GM12878 (cell line): Measurements from ENCODE around the gene EIF4H. TPM values are rescaled to one million over a fixed set of nuclear protein-coding genes. Genes with fewer than 3 reads are reported as not detected.
"Not testable (repeated sequence)": the region's sequence is repeated elsewhere in the genome, so short reads cannot be mapped to it uniquely, and the experiment has no call there.

Experiments
- ATAC-seq: fragments of 200-7000 bp; cut with Tn5 transposase; 3 replicates; pipeline ENCODE4 v1.9.1; 2020; ENCODE audit warnings: mild to moderate bottlenecking, moderate library complexity
- BruUV-seq: library from RNA; stranded (reverse); fragments of 400-500 nt; replicated peaks from 2 replicates; lab custom pipeline; 2021; lab: Mats Ljungman, UMichigan
- CTCF ChIA-PET: fragments of 300-600 bp; sonication (Branson Sonifier 250); formaldehyde crosslinking; extraction: SDS; loops from one replicate; lab custom pipeline; 2021; ENCODE audit warnings: inconsistent platforms; lab: Yijun Ruan, JAX
- POLR2A ChIA-PET: fragments of 350-600 bp; formaldehyde crosslinking; extraction: SDS; loops from one replicate; lab custom pipeline; 2021; ENCODE audit warnings: inconsistent platforms; lab: Charles Lee
- RAD21 ChIA-PET: fragments of 300-600 bp; sonication (Branson Sonifier 250); formaldehyde crosslinking; loops from one replicate; lab custom pipeline; 2023; ENCODE audit warnings: antibody characterized with exemption; ENCODE audit not compliant: unreplicated experiment; lab: Charles Lee
- SMC1A ChIA-PET: fragments of 300-600 bp; sonication (Branson Sonifier 250); formaldehyde crosslinking; loops from one replicate; lab custom pipeline; 2023; ENCODE audit not compliant: unreplicated experiment, uncharacterized antibody; lab: Charles Lee
- DNase-seq: peaks from one replicate; pipeline ENCODE4 v3.0.0-alpha.2; 2011; ENCODE audit warnings: low read depth, low spot score
- FAIRE-seq: peaks from 3 replicates; lab custom pipeline; 2011; peaks lifted over from hg19 to GRCh38; lab: Jason Lieb, UNC
- H2AFZ ChIP-seq: 2 replicates; pipeline ENCODE4 v1.6.0; 2011; ENCODE audit warnings: low read depth, low read length, control low read depth; ENCODE audit not compliant: control insufficient read depth
- H3K27ac ChIP-seq: 2 replicates; pipeline ENCODE4 v1.5.1; 2011; ENCODE audit warnings: control low read depth; ENCODE audit not compliant: control insufficient read depth, insufficient read depth
- H3K27me3 ChIP-seq, 2 experiments: replicated peaks in 1 of 2; 2 replicates each; pipeline versions ENCODE4 v1.6.0 to v1.6.1; 2011; ENCODE audit warnings: low read length in 1 of 2; ENCODE audit not compliant: control insufficient read depth in 2 of 2, insufficient read depth in 2 of 2
- H3K36me3 ChIP-seq, 2 experiments: 2 replicates each; pipeline ENCODE4 v1.5.1; 2011; ENCODE audit warnings: low read length in 1 of 2; ENCODE audit not compliant: control insufficient read depth in 2 of 2, insufficient read depth in 2 of 2
- H3K4me1 ChIP-seq: 2 replicates; pipeline ENCODE4 v1.6.1; 2011; ENCODE audit warnings: mild to moderate bottlenecking, low read length, moderate library complexity, mixed read lengths; ENCODE audit not compliant: control insufficient read depth, insufficient read depth
- H3K4me2 ChIP-seq: 2 replicates; pipeline ENCODE4 v1.6.0; 2011; ENCODE audit warnings: control low read depth; ENCODE audit not compliant: control insufficient read depth, insufficient read depth
- H3K4me3 ChIP-seq: fragments of 200-600 bp; sonication (generic); 2 replicates; pipeline ENCODE4 v1.5.1; 2016
- H3K79me2 ChIP-seq: 2 replicates; pipeline ENCODE4 v1.6.0; 2011; ENCODE audit warnings: low read length; ENCODE audit not compliant: control insufficient read depth, insufficient read depth
- H3K9ac ChIP-seq: 2 replicates; pipeline ENCODE4 v1.8.0; 2011; ENCODE audit warnings: low read length, control low read depth, mixed read lengths; ENCODE audit not compliant: control insufficient read depth, insufficient read depth
- H3K9me3 ChIP-seq: replicated peaks from 3 replicates; pipeline ENCODE4 v1.5.1; 2011; ENCODE audit warnings: mild to moderate bottlenecking, low read length; ENCODE audit not compliant: control insufficient read depth, insufficient read depth
- H4K20me1 ChIP-seq: 2 replicates; pipeline ENCODE4 v1.6.0; 2011; ENCODE audit not compliant: control insufficient read depth, insufficient read depth
- ATF2 ChIP-seq: IDR thresholded peaks from 2 replicates; pipeline ENCODE4 v1.6.1; 2012; ENCODE audit warnings: low read length, inconsistent platforms
- POLR2A ChIP-seq: IDR thresholded peaks from 2 replicates; pipeline ENCODE4 v1.6.1; 2011; ENCODE audit warnings: low read depth, mild to moderate bottlenecking, low read length
- SMAD5 ChIP-seq: IDR thresholded peaks from 2 replicates; pipeline ENCODE4 v1.6.1; 2016; ENCODE audit warnings: antibody characterized with exemption, low read depth
- ZBED1 ChIP-seq: IDR thresholded peaks from 2 replicates; pipeline ENCODE4 v1.6.1; 2016; ENCODE audit warnings: borderline replicate concordance
- WGBS: methylation state at CpG from one replicate; pipeline ENCODE4 v1.1.6; 2016; ENCODE audit warnings: low lambda C conversion rate; ENCODE audit not compliant: insufficient replicate concordance, insufficient coverage; ENCODE audit errors: missing lambda C conversion rate; 5-methylcytosine and 5-hydroxymethylcytosine counted together
- in situ Hi-C: fragments of 300-500 bp; cut with MboI; formaldehyde crosslinking; loops from 9 replicates; pipeline ENCODE4 v1.14.3; 2018; ENCODE audit warnings: mixed read lengths
- intact Hi-C: fragments of 100-400 bp; cut with micrococcal nuclease; formaldehyde crosslinking; loops from one replicate; pipeline ENCODE4 v1.14.2; 2022; ENCODE audit not compliant: unreplicated experiment
- polyA plus RNA-seq, 11 experiments: library from polyadenylated mRNA; depleted of rRNA in 4 of 11; unstranded in 6 of 11; stranded (reverse) in 5 of 11; fragments of >200 nt; fragmentation: Nextera tagmentation in 4 of 11; fragmentation: Illumina TruSeq in 1 of 11; extraction: Ambion mirVana in 4 of 11; extraction: Trizol in 1 of 11; gene quantifications; 1 replicate in 1 of 11; 2 replicates in 10 of 11; pipeline versions ENCODE4 v1.2.1 to v1.2.3, GENCODE V29; 2011 to 2016; ENCODE audit warnings: inconsistent platforms in 2 of 11, missing spikeins in 2 of 11, low read depth in 1 of 11
- total RNA-seq, 4 experiments: library from RNA; depleted of rRNA in 3 of 4; stranded (reverse); fragments of >200 nt in 3 of 4; fragmentation: Illumina TruSeq in 1 of 4; extraction: Trizol in 1 of 4; gene quantifications; 2 replicates each; pipeline versions ENCODE4 v1.2.1 to v1.2.3, GENCODE V29; 2013 to 2021

EIF4H gene
- total and polyA plus RNA-seq, 10 of the 15 experiments (the other 5 are each of a cell fraction or from before 2014, with no cell fraction given), result 9.9 to 443 (median 258) TPM

GRCh38 chr7:74224511-74224832 is 50.3 kb downstream of the EIF4H start:
- no peak for ATAC-seq
- H3K9ac ChIP-seq, result no peak overlapping the region
- peaks cover 3% of the 10 kb centered on the region for H3K79me2 ChIP-seq
- in situ Hi-C loops, result no loop called here
- ChIA-PET CTCF (no interaction called here), RAD21 (no interaction called here), POLR2A (no interaction called here), SMC1A (interaction anchor here (1.4 kb wide), 1 partner anchor 13 kb away, joined by 3 read pairs; no protein-coding TSS in a partner anchor)
- no peaks in the 10 kb centered on the region; the same call in 2 of the 3 replicates for H3K9me3 ChIP-seq
- peak; percentile 68; the same call in 1 of the 2 replicates for TF ChIP-seq POLR2A
- TF ChIP-seq ATF2, result no peak
- intact Hi-C loops, result no loop called here
- no peak overlapping the region for H3K4me3 ChIP-seq
- peaks cover 31 to 36% of the 10 kb centered on the region in 2 experiments for H3K36me3 ChIP-seq
- 89% methylated on average over 12 of the region's 12 CpGs for WGBS
- no TSS peak for BruUV-seq
- no peaks in the 10 kb centered on the region for H4K20me1 ChIP-seq
- H3K4me2 ChIP-seq, result no peak overlapping the region
- H2AFZ ChIP-seq, result no peak overlapping the region
- H3K4me1 ChIP-seq, result peaks cover 20% of the 10 kb centered on the region
- no peak for FAIRE-seq
- H3K27me3 ChIP-seq, result no peaks in the 10 kb centered on the region
- no peak for DNase-seq
- no peak overlapping the region for H3K27ac ChIP-seq

GRCh38 chr7:74224907-74225306 is 50.8 kb downstream of the EIF4H start:
- H3K27ac ChIP-seq, SMC1A ChIA-PET, H3K4me2 ChIP-seq, H3K79me2 ChIP-seq, DNase-seq, POLR2A ChIA-PET, in situ Hi-C loops, H4K20me1 ChIP-seq, H3K27me3 ChIP-seq, intact Hi-C loops, BruUV-seq, CTCF ChIA-PET, H3K9me3 ChIP-seq, H2AFZ ChIP-seq, H3K9ac ChIP-seq, RAD21 ChIA-PET, ATAC-seq, H3K4me3 ChIP-seq, FAIRE-seq: not testable (repeated sequence)
- Histone ChIP-seq H3K36me3 (peaks cover 32% of the 10 kb centered on the region in 2 experiments), H3K4me1 (peaks cover 23% of the 10 kb centered on the region)
- 90% methylated on average over 13 of the region's 13 CpGs for WGBS
- TF ChIP-seq ZBED1 (0 out of 2 replicates have a peak, but pooled peaks have one; percentile 5), SMAD5 (0 out of 2 replicates have a peak, but pooled peaks have one; percentile 22)
